RWPE2 (cell line): ENCODE measurements around the gene PITPNB.

Source experiments
- ATAC-seq: fragments of 200-7000 bp; cut with Tn5 transposase; 3 replicates; pipeline ENCODE4 v1.9.1; 2021; ENCODE audit warnings: low read depth
- DNase-seq: peaks from one replicate; pipeline ENCODE4 v3.0.0-alpha.2; 2020; ENCODE audit warnings: low spot score
- H3K27ac ChIP-seq: fragments of 450-650 bp; 2 replicates; pipeline ENCODE4 v1.5.1; 2017; ENCODE audit warnings: mild to moderate bottlenecking; ENCODE audit not compliant: poor library complexity, severe bottlenecking
- H3K27me3 ChIP-seq: fragments of 250-450 bp; sonication (Bioruptor Pico); 2 replicates; pipeline ENCODE4 v1.5.1; 2021; ENCODE audit warnings: mild to moderate bottlenecking, moderate library complexity; ENCODE audit not compliant: insufficient read depth, poor library complexity, severe bottlenecking
- H3K36me3 ChIP-seq: fragments of 250-450 bp; sonication (Bioruptor Pico); 2 replicates; pipeline ENCODE4 v1.5.1; 2020; ENCODE audit warnings: low read depth, mild to moderate bottlenecking, moderate library complexity
- H3K4me1 ChIP-seq: fragments of 250-450 bp; sonication (Bioruptor Pico); 2 replicates; pipeline ENCODE4 v1.5.1; 2021; ENCODE audit warnings: mild to moderate bottlenecking, moderate library complexity; ENCODE audit not compliant: insufficient read depth, poor library complexity, severe bottlenecking
- H3K4me3 ChIP-seq: fragments of 250-450 bp; sonication (Bioruptor Pico); 2 replicates; pipeline ENCODE4 v1.5.1; 2021; ENCODE audit warnings: mild to moderate bottlenecking, moderate library complexity; ENCODE audit not compliant: severe bottlenecking
- H3K9me3 ChIP-seq: fragments of 250-450 bp; sonication (Bioruptor Pico); 2 replicates; pipeline ENCODE4 v1.5.1; 2021; ENCODE audit warnings: mild to moderate bottlenecking, moderate library complexity; ENCODE audit not compliant: severe bottlenecking
- CTCF ChIP-seq: fragments of 450-650 bp; IDR thresholded peaks from one replicate; pipeline ENCODE4 v1.5.1; 2017; ENCODE audit warnings: mild to moderate bottlenecking, moderate library complexity; ENCODE audit not compliant: poor library complexity, severe bottlenecking

PITPNB gene

GRCh38 chr22:27879923-27880322 is 39.1 kb downstream of the PITPNB start:
- Histone ChIP-seq H3K4me3 (no peak overlapping the region), H3K36me3 (peaks cover 56% of the 10 kb centered on the region), H3K27me3 (no peaks in the 10 kb centered on the region), H3K4me1 (peaks cover 13% of the 10 kb centered on the region), H3K9me3 (no peaks in the 10 kb centered on the region), H3K27ac (no peak overlapping the region)
- ATAC-seq, result peak; percentile 67
- DNase-seq, result no peak
- no peak for TF ChIP-seq CTCF

- Histone ChIP-seq H3K4me1 (peaks cover 3% of the 10 kb centered on the region), H3K36me3 (peaks cover 59% of the 10 kb centered on the region), H3K4me3 (no peak overlapping the region), H3K27ac (no peak overlapping the region), H3K27me3 (no peaks in the 10 kb centered on the region), H3K9me3 (no peaks in the 10 kb centered on the region)
- no peak for TF ChIP-seq CTCF
- ATAC-seq (no peak), DNase-seq (no peak)
Observed at GRCh38 chr22:27878541-27878940, 40.5 kb downstream of the PITPNB start.

GRCh38 chr22:27877501-27877900 is 41.6 kb downstream of the PITPNB start:
- no peaks in the 10 kb centered on the region for H3K27me3 ChIP-seq
- H3K36me3 ChIP-seq, result peaks cover 61% of the 10 kb centered on the region
- peaks cover 3% of the 10 kb centered on the region for H3K4me1 ChIP-seq
- no peaks in the 10 kb centered on the region for H3K9me3 ChIP-seq
- H3K4me3 ChIP-seq, result no peak overlapping the region
- H3K27ac ChIP-seq, result no peak overlapping the region
- DNase-seq (no peak), ATAC-seq (no peak)
- no peak for TF ChIP-seq CTCF

GRCh38 chr22:27876684-27877083 is 42.4 kb downstream of the PITPNB start:
- DNase-seq (no peak), ATAC-seq (no peak)
- Histone ChIP-seq H3K4me1 (peaks cover 3% of the 10 kb centered on the region), H3K4me3 (no peak overlapping the region), H3K27me3 (no peaks in the 10 kb centered on the region), H3K9me3 (no peaks in the 10 kb centered on the region), H3K27ac (no peak overlapping the region), H3K36me3 (peaks cover 66% of the 10 kb centered on the region)
- no peak for TF ChIP-seq CTCF

- ATAC-seq (no peak), DNase-seq (no peak)
- Histone ChIP-seq H3K4me1 (peaks cover 2% of the 10 kb centered on the region), H3K27me3 (no peaks in the 10 kb centered on the region), H3K4me3 (no peak overlapping the region), H3K9me3 (no peaks in the 10 kb centered on the region), H3K36me3 (peaks cover 74% of the 10 kb centered on the region), H3K27ac (no peak overlapping the region)
- TF ChIP-seq CTCF, result no peak
Observed at GRCh38 chr22:27875951-27876350, 43.1 kb downstream of the PITPNB start.
